ENCODE results near the gene VWA2.

GRCh38 chr10:114221235-114221634 lies 17.8 kb upstream of the VWA2 start:
- TF ChIP-seq EP300 (IDR thresholded peaks at IDR 0.05; ENCODE audit: low read depth), result no peak
- no peak for TF ChIP-seq CTCF (IDR thresholded peaks at IDR 0.05)
- no peak for TF ChIP-seq POLR2A (IDR thresholded peaks at IDR 0.05)

All from transverse colon (tissue), 3 donors.